ENCODE data around the gene ATP1A1.

Gene ATP1A1

DNA sequence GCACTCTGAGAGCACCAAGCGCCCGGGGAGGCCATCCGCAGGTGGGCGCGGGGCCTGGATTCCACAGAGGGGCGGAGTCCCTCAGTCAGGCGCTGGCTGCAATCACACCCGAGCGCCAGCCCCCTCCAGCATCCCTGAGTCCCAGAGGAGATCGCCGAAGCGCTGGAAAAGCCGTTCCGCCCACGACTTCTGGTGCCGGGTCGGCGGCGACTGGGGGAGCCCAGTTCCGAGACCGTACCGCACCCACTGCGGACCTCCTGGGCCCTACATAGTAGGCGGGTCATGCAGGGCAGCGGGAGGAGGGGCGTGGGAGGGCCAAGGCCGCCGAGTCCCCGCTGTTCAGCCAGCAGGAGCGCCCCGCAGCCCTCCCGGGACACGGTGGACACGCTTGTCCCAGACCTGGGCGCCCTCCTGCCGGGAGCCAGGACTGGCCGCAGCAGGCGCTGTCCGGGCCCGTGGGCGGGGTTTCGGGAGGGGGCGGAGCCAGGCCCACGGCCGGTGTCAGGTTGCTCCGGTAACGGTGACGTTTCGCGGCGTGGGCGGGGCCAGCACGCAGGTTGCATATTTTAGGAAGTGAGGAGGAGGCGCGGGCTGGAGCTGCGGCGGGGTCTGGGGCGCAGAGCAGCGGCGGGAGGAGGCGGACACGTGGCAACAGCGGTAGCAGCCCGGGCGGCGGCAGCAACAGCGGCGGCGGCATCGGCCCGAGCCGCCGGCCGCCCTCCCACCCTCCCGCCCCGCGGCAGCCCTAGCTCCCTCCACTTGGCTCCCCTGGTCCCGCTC lies at the start of gene ATP1A1:
Gene ATP1A1, plus strand, starts transcription at position 594 of the 780 bp plus-strand sequence. CDS start 268 bp downstream, outside the sequence.
- DNase-seq = peak; percentile 99

DNA sequence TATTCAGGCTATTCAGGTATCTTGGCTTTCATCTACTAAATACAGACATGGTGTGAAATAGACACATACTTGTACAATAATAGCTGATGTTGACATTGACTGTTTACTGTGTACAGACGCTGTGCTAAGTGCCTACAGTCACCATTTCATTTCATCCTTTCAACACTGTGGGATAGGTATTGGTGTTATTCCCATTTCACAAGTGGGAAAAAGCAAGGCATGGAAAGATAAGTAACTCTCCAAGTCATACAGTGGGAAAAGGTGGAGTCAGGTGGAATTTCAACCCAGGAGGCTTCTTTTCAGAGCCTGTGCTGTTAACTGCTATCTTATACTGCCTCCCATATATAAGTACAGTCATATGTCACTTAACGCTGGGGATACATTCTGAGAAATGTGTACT lies 49.6 kb upstream of the ATP1A1 start:
- no peak for DNase-seq

DNA sequence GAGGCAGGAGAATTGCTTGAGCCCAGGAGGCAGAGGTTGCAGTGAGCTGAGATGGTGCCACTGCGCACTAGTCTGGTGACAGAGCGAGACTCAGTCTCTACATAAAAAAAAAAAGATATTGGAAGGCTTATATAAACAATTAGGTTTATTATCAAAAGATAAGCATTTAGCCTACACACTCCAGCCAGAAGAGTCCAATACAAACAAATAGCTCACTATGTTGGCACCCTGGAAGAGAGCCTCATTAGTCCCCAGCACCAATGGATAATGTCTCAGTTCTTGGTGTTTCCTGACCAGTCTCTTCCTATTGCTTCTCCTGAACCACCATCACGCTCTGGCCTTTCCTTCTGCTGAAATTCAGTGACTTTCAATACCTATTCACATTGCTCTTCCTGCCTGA lies 48.6 kb upstream of the ATP1A1 start:
- DNase-seq = no peak

- no peak for DNase-seq
Observed at GRCh38 chr1:116325104-116325503, 47.9 kb upstream of the ATP1A1 start.

- peak; percentile 25 to 30 for DNase-seq
Observed at GRCh38 chr1:116325922-116326321, 47.1 kb upstream of the ATP1A1 start.

GRCh38 chr1:116326486-116326885 lies 46.6 kb upstream of the ATP1A1 start:
- DNase-seq = no peak

- no peak for DNase-seq
Observed at GRCh38 chr1:116328671-116329070, 44.4 kb upstream of the ATP1A1 start.

- DNase-seq = no peak
Observed at GRCh38 chr1:116329524-116330341, 43.3 kb upstream of the ATP1A1 start.

DNA sequence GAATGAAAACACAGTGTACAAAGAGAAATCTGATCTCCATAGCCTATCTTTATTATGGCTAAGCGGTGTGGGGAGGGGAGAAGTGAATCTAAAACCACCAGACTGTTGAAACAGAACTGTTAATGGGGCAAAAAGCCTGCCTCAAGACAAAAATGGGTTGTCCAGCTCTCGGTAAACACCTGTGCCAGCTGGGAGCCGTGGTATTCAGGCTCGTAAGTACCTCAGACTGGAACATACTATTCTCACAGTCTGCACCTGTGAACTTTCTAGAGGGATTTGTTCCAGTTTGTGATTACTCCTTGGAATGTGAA lies 42.7 kb upstream of the ATP1A1 start:
- no peak for DNase-seq

DNA sequence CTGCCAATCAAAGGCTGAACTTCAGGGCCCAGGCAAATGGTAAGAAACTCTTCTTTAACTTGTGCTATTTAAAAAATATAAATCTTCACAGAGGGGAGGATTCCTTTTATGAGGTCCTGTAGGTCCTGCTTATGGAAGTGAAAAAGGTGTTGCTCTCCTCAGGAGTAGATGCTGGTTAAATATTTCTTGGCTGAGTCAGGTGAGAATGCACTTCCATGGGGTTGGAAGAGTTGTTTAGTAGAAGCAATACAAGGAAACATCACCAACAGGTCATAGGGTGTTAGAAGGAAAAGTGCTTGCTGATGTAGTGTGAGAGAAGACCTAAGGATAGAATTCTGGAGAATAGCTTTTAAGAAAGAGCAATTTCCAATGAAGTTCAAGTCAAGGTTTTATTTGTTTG lies 42.2 kb upstream of the ATP1A1 start:
- no peak for DNase-seq

DNA sequence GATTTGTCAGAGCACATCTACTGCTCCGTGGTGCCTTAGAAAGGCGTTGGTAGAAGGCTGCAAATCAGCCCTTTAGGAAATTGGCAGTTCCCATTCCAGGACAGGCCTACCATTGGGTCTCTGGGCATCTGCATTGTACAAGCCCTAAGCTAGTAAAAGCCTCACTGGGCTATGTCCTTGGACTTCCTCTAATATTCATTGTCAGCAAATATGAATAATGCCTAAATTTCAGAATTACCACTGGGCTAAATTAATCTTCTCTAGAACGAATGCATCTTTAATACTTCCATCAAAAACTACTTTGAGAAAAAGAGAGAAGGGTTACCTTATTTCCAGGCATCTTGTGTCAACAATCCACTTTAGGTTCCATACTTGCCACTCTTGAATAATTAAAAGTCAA lies 41.5 kb upstream of the ATP1A1 start:
- DNase-seq = no peak

DNA sequence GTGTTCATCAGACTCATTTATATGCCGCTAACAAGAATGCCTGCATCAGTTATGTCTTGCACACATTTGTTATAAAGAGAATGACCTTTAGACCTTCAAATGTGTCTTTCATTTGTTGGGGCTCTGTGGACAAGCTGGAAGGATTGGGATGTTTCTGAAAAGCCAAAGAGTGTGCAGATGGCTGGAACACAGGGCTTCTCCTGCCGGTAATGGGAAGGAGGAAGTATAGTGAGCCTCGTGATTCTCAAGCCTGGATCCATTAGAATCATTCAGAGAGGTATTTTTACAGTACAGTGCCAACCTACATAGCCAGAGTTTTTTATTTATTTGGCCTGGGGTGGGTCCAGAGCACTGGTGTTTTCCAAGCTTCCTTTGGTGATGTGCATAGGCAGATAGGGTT lies 40.6 kb upstream of the ATP1A1 start:
- no peak for DNase-seq

GRCh38 chr1:116333171-116334014 lies 39.7 kb upstream of the ATP1A1 start:
- no peak for DNase-seq

- DNase-seq = no peak
Observed at GRCh38 chr1:116334015-116334547, 39.0 kb upstream of the ATP1A1 start.

DNA sequence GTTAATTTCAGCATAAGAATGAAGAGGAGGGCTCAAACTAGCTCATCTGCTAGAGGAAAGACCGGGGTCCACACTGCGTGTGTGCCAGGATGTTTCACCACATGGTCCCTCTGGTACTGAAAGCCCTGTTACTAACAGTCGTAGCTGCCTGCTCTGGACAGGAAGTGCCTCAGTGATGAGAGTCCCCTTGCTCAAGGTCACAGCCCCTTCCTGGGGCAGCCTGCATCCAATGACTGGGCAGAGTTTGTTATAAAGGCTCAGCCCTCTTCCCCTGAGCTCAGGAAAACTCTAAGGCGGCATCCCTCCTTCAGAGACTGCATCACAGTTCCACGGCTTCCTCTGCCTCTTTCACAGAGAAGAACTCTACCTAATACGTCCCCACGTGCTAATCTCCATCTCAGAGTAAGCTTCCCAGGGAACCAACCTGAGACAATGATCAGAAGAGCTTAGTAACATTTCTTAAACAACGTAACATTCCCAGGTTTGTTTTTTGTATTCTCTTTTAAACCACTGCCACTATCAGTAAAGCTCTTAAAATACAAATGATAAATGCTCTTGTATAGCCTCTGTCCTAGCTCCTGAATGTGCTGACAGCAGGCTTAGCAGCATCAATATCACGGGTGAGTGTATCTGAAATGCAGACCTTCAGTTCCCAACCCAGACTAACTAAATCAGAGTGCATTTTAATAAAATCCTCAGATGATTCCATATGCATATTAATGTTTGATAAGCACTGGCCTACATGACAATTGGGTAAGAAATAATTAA lies 38.0 kb upstream of the ATP1A1 start:
- DNase-seq = no peak

GRCh38 chr1:116335850-116336624 lies 37.0 kb upstream of the ATP1A1 start:
- DNase-seq = no peak

- DNase-seq = no peak
Observed at GRCh38 chr1:116337398-116337797, 35.6 kb upstream of the ATP1A1 start.

DNA sequence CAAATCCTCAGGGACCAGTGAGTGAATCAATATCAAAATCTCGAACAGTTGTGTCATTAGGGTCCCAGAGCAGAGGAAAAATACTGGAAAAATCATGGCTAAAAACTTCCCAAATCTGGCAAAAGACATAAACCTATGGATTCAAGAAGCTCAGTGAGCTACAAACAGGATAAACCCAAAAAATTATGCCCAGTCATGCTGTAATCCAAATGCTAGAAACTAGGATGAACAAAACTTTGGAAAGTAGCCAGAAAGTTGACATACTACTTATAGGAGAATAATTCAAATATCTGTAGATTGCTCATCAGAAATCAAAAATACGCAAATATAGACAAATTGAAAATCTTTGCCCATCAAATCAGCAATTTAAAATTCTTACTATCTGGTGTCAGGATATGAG lies 34.6 kb upstream of the ATP1A1 start:
- no peak for DNase-seq

- DNase-seq = no peak
Observed at GRCh38 chr1:116340506-116341231, 32.4 kb upstream of the ATP1A1 start.

DNA sequence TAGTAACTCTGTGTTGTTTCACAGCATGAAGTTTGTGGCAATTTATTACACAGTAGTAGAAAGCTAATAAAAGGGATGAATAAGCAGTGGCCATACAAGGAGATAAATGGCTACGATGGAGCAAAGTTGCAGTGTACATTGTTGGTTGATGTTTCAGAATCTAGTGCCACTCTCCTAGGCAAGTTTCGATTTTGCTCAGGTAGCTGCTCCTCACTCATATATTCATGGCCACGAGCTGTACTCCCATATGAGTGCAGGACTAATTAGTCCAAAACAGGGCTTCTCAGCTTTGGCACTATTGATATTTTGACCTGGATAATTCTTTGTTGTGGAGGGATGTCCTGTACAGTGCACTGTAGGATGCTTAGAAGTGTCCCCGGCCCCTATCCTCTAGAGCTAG lies 30.0 kb upstream of the ATP1A1 start:
- no peak for DNase-seq

DNA sequence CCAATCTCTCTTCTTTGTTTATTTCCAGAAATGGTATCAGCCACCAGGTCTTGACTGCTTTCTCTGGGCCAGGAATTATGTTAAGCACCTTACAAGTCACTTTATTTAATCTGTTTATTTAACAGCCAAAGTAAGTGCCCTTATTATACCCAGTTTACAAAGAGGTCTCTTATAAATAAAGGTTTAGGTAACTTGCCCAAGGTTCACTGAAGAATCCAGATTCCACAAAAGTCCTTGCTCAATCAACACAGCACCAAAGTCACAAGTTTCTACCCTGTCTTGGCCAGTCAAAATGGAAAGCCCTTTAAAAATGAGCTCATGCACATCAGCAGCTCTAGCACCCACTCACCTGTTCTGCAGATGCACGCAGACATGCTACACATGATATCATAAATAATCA lies 28.0 kb upstream of the ATP1A1 start:
- DNase-seq = no peak
